ENCODE results near the gene GOLGA1. TPM values are rescaled to one million over a fixed set of nuclear protein-coding genes. Genes with fewer than 3 reads are reported as not detected.

Gene GOLGA1
- total and polyA plus RNA-seq, 2 of the 13 experiments (the other 11 are each of a cell fraction or from before 2014, with no cell fraction given) = 12.7 to 15.9 TPM

DNA sequence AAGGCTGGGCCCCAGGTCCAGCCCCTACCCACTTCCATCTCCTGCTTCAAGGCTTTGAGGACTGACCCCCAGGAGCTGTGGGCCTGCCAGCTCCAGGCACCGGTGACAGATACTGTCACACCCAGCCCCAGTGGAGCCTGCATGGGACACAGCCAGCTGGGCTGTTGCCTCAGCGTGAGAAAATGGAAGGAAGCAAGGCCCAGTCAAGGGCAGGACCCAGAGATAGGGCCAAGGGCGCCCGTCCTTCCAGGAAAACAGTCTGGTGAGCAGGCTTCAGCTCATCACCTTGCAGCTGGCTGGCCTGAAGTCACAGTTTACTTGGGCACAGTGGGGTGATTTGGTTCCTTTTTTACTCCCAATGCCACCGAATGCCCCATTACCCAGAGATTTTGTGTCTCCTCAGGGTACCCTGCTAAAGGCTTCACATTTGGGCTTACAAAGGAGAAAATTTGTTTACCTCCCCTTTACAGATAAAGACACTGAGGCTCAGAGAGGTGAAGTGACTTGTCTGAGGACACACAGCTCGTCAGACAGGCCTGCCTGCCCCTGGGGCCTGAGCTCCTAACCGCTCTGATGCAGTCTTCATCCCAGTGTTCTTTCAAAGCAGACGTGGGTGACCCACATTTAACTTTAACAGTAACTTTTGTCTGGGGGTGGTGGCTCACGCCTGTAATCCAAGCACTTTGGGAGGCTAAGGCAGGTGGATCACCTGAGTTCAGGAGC is 109.1 kb downstream of the GOLGA1 start:
- FAIRE-seq (no peak), DNase-seq (ENCODE audit: low spot score) (no peak), ATAC-seq (peak; percentile 55)
- H3K4me3 ChIP-seq (replicated peaks in 1 of 3; ENCODE audit: insufficient read depth in 1 of 3, low read depth in 2 of 3, low read length in 3 of 3) = 0 out of 6 replicates have a peak overlapping the region, but pooled peaks of 1 of the 3 experiments have one; percentile 62
- H3K79me2 ChIP-seq (ENCODE audit: insufficient read depth, low read length) = no peaks in the 10 kb centered on the region
- no peaks in the 10 kb centered on the region for H3K36me3 ChIP-seq (replicated peaks in 1 of 2; ENCODE audit: control insufficient read depth in 1 of 2, insufficient read depth in 2 of 2, low read length in 2 of 2)
- in situ Hi-C loops (cut with HindIII; ENCODE audit: extremely low pct_ligation_motif_present, low pct_unique_long_range_greater_than_20kb) (no loop called here), intact Hi-C loops (cut with micrococcal nuclease; ENCODE audit: unreplicated experiment) (no loop called here)
- H2AFZ ChIP-seq (ENCODE audit: low read length) = no peak overlapping the region
- POLR2A ChIA-PET = interaction anchor here (1.7 to 2.5 kb wide), 3 partner anchors 9 to 22 kb away, joined by 4 to 15 read pairs (median 5); partner anchors contain the start of gene WDR38
- no peaks in the 10 kb centered on the region for H4K20me1 ChIP-seq (ENCODE audit: insufficient read depth, low read length)
- H3K27ac ChIP-seq (ENCODE audit: extremely low read length, insufficient read depth, low read length) = no peak overlapping the region
- BruUV-seq (replicated peaks) = no TSS peak
- 47% methylated on average over 6 of the region's 9 CpGs for WGBS (ENCODE audit: low lambda C conversion rate)
- CTCF ChIA-PET (ENCODE audit: low intra/inter-chr PET ratio, low total read pairs) = no interaction called here
- no peaks in the 10 kb centered on the region for H3K9me3 ChIP-seq (ENCODE audit: low read length)
- H3K27me3 ChIP-seq (ENCODE audit: control insufficient read depth in 1 of 2, insufficient read depth in 2 of 2, low read length in 2 of 2) = peaks cover 3 to 21% of the 10 kb centered on the region in 2 experiments; a peak in 4 of 5 replicates
- no peak overlapping the region for H3K4me2 ChIP-seq (ENCODE audit: low read depth, low read length)
- peaks cover 40% of the 10 kb centered on the region for H3K4me1 ChIP-seq (ENCODE audit: insufficient read depth, low read length)
- H3K9ac ChIP-seq (ENCODE audit: insufficient read depth, low read depth, low read length) = no peak overlapping the region
- TF ChIP-seq ZMYM3 (CRISPR knock-in tag; IDR thresholded peaks at IDR 0.05) (peak; percentile 73), MZF1 (CRISPR knock-in tag; IDR thresholded peaks at IDR 0.05; ENCODE audit: borderline replicate concordance) (no peak), GABPA (IDR thresholded peaks at IDR 0.05; ENCODE audit: low read depth, low read length) (no peak), GABPA (CRISPR knock-in tag; IDR thresholded peaks at IDR 0.05; ENCODE audit: low read depth) (no peak), ZNF484 (CRISPR knock-in tag; IDR thresholded peaks at IDR 0.05; ENCODE audit: borderline replicate concordance, low read depth) (no peak), NFIB (CRISPR knock-in tag; IDR thresholded peaks at IDR 0.05; ENCODE audit: borderline replicate concordance) (no peak), SP5 (CRISPR knock-in tag; IDR thresholded peaks at IDR 0.05; ENCODE audit: borderline replicate concordance, low read depth) (no peak), MXI1 (IDR thresholded peaks at IDR 0.05; ENCODE audit: borderline replicate concordance, low read depth, low read length) (no peak), BCL6 (CRISPR knock-in tag; IDR thresholded peaks at IDR 0.05) (peak; percentile 87), FOXM1 (CRISPR knock-in tag; IDR thresholded peaks at IDR 0.05) (no peak), KAT2B (IDR thresholded peaks at IDR 0.05; ENCODE audit: borderline replicate concordance, low read depth, low read length) (no peak), SMAD1 (CRISPR knock-in tag; IDR thresholded peaks at IDR 0.05; ENCODE audit: borderline replicate concordance, low read depth) (no peak), ZNF20 (CRISPR knock-in tag; IDR thresholded peaks at IDR 0.05) (no peak), RARA (CRISPR knock-in tag; IDR thresholded peaks at IDR 0.05) (peak; percentile 57), JUNB (CRISPR knock-in tag; IDR thresholded peaks at IDR 0.05; ENCODE audit: borderline replicate concordance) (no peak), ZNF768 (CRISPR knock-in tag; IDR thresholded peaks at IDR 0.05) (peak; percentile 96)
- TF ChIP-seq, protein P1, sequence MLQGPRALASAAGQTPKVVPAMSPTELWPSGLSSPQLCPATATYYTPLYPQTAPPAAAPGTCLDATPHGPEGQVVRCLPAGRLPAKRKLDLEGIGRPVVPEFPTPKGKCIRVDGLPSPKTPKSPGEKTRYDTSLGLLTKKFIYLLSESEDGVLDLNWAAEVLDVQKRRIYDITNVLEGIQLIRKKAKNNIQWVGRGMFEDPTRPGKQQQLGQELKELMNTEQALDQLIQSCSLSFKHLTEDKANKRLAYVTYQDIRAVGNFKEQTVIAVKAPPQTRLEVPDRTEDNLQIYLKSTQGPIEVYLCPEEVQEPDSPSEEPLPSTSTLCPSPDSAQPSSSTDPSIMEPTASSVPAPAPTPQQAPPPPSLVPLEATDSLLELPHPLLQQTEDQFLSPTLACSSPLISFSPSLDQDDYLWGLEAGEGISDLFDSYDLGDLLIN (CRISPR knock-in tag; IDR thresholded peaks at IDR 0.05; ENCODE audit: borderline replicate concordance) = no peak
- TF ChIP-seq, protein P2, sequence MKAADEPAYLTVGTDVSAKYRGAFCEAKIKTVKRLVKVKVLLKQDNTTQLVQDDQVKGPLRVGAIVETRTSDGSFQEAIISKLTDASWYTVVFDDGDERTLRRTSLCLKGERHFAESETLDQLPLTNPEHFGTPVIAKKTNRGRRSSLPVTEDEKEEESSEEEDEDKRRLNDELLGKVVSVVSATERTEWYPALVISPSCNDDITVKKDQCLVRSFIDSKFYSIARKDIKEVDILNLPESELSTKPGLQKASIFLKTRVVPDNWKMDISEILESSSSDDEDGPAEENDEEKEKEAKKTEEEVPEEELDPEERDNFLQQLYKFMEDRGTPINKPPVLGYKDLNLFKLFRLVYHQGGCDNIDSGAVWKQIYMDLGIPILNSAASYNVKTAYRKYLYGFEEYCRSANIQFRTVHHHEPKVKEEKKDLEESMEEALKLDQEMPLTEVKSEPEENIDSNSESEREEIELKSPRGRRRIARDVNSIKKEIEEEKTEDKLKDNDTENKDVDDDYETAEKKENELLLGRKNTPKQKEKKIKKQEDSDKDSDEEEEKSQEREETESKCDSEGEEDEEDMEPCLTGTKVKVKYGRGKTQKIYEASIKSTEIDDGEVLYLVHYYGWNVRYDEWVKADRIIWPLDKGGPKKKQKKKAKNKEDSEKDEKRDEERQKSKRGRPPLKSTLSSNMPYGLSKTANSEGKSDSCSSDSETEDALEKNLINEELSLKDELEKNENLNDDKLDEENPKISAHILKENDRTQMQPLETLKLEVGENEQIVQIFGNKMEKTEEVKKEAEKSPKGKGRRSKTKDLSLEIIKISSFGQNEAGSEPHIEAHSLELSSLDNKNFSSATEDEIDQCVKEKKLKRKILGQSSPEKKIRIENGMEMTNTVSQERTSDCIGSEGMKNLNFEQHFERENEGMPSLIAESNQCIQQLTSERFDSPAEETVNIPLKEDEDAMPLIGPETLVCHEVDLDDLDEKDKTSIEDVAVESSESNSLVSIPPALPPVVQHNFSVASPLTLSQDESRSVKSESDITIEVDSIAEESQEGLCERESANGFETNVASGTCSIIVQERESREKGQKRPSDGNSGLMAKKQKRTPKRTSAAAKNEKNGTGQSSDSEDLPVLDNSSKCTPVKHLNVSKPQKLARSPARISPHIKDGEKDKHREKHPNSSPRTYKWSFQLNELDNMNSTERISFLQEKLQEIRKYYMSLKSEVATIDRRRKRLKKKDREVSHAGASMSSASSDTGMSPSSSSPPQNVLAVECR (CRISPR knock-in tag; IDR thresholded peaks at IDR 0.05; ENCODE audit: borderline replicate concordance) = no peak

Measured in HepG2 (cell line).